Left hindlimb (tissue), 1 donor: ENCODE results near the gene ADCY10.
"Not testable (repeated sequence)": the region's sequence is repeated elsewhere in the genome, so short reads cannot be mapped to it uniquely, and the experiment has no call there.

ENCODE experiments used
- DNase-seq: peaks from one replicate; pipeline ENCODE4 v3.0.0-alpha.2; 2018

The ADCY10 gene

DNA sequence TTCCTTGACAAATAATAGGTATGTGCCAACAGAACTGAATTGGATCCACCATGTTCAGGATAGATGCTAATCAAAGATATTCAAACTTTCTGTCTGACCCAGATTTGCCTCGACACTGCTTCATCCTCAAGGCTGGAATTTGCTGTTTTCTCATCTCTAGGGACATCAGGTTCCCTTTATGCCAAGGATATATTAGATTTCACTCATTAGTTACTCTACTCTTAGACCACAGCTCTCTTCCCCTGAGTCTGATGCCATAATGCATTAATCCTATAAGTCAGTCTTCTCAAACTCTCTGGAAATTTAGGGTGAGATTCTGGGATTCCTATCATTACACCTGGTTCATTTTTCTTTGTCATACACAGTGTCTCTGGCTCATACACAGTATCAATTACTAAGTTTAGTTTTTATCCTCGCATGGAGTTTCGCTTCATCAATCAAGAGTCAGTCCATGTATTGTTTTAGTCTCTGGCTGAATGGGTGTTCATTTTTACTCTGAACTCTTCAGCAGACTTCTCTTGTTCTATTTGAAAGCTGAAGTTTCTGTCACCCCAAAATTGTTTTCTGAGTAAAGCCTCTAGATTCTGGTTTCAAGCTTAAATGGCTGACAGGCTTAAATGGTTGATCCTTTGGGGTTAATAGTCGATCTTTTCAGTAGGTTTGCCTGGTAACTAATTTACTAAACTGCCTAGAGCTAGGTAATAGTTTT lies 13.3 kb upstream of the ADCY10 start:
- DNase-seq, result no peak

- DNase-seq, result no peak
These were observed 12.6 kb upstream of the ADCY10 start for GRCh38 chr1:167926486-167926997.

- no peak for DNase-seq
These were observed 10.8 kb upstream of the ADCY10 start for GRCh38 chr1:167924543-167925231.

DNA sequence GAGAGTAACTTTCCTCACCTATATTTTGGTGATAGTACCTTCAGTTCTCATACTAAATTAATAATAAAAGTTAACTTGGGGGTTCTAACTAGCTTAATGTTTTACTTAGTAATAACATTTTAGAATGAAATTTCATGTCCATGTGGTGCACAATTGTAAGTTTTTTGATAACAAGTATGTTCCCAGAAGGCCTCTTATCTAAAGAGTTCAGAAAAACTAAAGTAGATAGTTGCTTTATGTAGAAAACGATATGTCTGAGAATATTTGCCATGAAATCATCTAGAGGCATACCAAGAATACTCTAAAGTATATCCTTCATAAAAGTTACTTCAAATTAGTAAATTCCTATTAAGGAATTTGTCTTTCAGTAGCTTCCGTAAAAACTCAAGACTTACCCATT lies 10.2 kb upstream of the ADCY10 start:
- no peak for DNase-seq

DNA sequence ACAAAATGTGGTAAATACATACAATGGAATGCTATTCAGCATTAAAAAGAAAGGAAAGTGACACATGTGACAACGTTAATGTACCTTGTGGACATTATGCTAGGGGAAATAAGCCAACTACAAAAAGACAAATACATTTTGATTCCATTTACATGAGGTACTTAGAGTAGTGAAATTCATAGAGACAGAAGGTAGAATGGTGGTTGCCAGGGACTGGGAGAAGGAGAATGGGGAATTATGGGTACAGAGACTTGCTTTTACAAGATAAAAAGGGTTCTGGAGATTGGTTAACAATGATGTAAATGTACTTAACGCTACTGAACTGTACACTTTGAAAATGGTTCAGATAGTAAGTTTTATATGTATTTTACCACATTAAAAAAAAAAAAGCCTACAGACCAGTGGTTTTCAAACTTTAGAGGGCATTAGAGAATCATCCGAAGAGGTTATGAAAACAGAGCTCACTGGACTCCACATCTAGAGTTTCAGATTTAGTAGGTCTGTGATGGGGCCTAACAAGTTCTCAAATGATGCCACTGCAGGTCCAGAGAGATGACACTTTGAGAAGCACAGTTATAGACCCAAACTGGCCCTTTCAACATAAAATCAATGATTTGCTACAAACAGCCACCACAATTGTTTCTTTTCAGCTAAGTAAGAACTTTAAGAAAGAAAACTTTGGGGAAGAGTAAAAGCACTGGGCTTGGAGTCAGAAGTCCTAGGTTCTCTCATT lies 9.6 kb upstream of the ADCY10 start:
- no peak for DNase-seq

DNA sequence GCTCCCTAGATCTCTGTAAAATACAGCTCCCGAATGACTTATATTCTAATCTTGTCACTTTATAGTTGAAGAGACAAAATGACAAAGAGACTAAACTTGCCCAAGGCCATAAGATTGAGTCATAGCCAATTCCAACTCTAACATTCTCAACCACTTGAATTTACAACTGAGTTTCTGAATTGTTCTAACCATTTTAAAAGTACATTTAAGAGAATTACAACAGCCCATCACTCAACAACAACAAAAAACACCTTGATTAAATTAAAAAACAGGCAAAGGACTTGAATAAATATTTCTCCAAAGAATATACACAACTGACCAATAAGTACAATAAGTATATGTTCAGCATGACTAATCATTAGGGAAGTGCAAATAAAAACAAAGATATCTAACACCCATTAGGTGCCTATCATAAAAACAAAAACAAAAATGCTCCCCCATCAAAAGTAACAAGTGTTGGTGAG lies 8.7 kb upstream of the ADCY10 start:
- DNase-seq, result no peak

GRCh38 chr1:167922023-167922422 lies 8.1 kb upstream of the ADCY10 start:
- no peak for DNase-seq

DNA sequence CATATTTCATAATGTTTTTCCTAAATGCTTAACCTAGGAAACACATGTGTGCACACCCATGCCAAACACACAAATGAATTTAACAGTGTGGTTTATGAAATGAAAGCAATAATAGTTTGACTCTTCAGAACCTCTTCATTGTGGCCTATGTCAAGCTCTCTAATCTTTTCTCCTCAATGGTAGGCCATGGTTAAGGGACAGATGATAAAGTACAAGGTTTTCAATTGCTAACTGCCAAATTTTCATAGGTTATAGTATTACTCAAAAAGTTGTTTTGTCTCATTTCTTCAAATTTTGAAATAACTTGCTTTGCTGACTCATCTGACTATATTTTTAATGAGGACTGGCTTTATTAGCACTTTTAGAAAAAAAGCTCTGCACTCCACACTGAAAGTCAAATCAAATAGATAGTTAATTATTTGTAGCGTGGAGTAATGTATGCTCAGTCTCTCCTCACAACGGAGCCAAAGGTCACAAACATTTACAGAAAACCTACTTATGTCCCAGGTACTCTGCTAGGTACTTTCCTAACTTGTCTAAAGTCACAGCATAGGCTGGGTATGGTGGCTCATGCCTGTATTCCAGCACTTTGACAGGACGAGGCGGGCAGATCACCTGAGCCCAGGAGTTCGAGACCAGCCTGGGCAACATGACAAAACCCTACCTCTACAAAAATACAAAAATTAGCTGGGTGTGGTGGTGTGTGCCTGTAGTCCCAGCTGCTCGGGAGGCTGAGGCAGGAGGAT lies 3.0 kb upstream of the ADCY10 start:
- DNase-seq, result no peak

- no peak for DNase-seq
These were observed 1.6 kb upstream of the ADCY10 start for GRCh38 chr1:167915569-167915968.

GRCh38 chr1:167912294-167912693 lies 1.6 kb downstream of the ADCY10 start:
- DNase-seq, result no peak

- no peak for DNase-seq
These were observed 2.5 kb downstream of the ADCY10 start for GRCh38 chr1:167911413-167911812.

DNA sequence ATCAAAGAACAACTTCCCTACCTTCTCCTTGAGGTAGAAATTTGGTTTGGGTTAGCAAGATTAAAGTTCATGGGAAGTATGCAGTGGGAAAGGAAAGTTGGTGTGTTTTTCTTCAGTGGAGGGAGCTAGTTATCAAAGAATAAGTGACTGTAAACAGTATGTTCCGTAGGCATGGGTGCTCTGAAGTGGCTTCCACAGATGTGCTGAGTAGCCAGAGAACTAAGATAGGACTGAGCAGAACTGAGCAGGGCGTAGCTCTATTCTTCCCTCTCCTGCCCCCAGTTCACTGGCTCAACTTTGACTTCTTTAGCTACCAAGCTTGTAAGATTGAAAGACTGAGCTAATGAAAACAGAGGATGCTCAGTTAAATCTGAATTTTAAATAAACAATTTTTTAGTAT lies 3.4 kb downstream of the ADCY10 start:
- no peak for DNase-seq

DNA sequence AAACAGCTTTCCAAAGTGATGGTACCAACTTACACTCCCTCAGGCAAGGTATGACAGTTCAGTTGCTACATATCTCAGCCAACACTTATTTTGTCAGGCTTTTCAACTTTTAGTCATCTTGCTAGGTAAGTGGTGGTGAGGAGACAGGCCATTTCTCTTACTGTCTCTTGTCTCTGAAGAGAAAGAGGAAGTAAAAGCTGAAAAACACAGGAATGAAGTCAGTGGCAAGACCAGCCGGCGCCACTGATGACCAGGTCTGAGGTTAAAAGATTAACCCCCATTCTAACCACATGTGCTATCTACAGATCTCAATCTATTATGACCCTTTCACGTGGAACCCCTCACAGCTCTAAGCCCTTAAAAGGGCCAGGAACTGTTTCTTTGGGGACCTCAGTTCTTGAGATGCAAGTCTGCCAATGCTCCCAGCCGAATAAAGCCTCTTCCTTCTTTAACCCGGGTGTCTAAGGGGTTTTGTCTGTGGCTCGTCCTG lies 4.2 kb downstream of the ADCY10 start:
- DNase-seq, result no peak

DNA sequence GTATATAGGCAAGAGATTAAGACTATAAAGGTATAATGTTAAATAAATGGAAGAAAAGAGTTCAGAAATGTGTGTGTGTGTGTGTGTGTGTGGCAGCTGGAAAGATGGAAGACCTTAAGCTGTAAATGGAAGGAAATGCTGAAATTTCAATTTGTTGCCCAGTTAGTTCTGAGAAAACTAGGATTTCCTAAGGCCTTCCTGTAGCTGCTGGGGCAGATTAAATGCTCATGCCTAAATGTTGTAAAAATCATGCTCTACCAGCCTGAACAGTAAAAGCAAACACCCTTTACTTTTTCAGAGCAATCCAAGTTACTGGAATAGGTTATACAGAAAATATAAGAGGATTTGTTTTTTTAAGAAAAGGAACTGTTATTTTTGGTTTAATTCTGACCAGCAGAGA lies 8.3 kb downstream of the ADCY10 start:
- no peak for DNase-seq

GRCh38 chr1:167905182-167905581 lies 8.8 kb downstream of the ADCY10 start:
- no peak for DNase-seq

GRCh38 chr1:167904652-167905130 lies 9.2 kb downstream of the ADCY10 start:
- DNase-seq, result no peak

DNA sequence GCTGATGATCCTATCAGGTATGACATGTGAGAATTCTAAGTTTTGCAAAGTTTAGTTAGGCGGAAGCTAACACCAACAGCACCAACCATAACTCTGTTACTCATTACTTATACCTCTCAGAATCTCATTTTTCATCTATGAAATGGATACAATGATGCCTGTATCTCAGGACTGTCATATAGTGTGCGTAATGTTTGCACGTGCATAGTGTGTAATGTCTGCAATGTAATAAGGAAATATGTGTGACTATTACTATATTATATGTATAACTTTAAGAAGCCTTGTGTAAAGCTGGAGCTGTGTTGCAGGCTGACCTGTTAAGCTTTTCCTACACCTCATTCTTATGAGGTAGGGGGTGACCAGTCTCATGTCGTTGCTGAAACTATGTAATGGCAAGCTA lies 13.0 kb downstream of the ADCY10 start:
- no peak for DNase-seq

- no peak for DNase-seq
These were observed 14.7 kb downstream of the ADCY10 start for GRCh38 chr1:167899253-167899681.

- no peak for DNase-seq
These were observed 15.2 kb downstream of the ADCY10 start for GRCh38 chr1:167898578-167899222.

DNA sequence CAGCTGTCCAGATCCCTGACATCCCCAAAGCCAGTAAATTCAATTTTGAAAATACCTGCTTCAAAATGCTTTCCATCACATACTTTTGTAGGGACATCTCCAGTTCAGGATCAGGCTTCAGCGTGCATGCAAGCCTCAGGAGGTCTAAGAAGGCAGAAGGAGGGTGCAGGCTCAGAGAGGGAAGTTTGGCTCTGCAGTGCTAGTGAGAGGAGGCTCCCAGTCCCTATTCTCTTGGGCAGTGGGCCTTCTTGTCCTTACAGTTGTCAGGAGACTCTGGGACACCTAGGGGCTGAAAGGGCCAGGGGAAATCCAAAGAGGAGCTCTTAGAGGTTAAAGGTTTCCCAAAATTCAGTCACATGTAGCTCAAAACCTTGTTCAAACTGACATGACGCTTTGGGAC lies 20.1 kb downstream of the ADCY10 start:
- no peak for DNase-seq

DNA sequence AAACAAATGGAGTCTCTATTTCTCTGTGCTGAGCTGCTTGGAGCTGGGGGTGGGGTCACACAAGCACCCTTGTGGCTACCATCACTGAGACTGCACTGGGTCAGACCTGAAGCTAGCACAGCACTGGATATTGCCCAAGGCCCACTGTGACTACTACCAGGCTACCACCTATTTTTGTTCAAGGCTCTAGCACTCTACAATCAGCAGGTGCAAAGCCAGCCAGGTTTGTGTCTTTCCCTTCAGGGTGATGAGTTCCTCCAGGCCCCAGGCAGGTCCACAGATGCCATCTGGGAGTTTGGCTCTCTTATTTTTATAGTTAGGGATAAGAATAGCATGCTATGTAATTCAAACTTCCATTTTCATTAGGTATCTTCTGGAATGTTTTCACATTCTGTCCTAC lies 23.5 kb downstream of the ADCY10 start:
- DNase-seq, result no peak

- DNase-seq, result not testable (repeated sequence)
These were observed 26.7 kb downstream of the ADCY10 start for GRCh38 chr1:167887187-167887586.
